Smooth muscle cell (in vitro differentiated cells): ENCODE data around the gene TRAPPC12. TPM values are rescaled to one million over a fixed set of nuclear protein-coding genes. Genes with fewer than 3 reads are reported as not detected.
A peak's percentile ranks its signal among the peaks of the same experiment; 100 is the strongest.

Experiments
- DNase-seq: peaks from one replicate; lab custom pipeline; 2025; ENCODE audit not compliant: unreplicated experiment; lab: John Stamatoyannopoulos, UW
- H2AFZ ChIP-seq: fragments of 200-600 bp; sonication (generic); 2 replicates; pipeline ENCODE4 v1.6.0; 2016; ENCODE audit warnings: antibody characterized with exemption, low read depth, mild to moderate bottlenecking
- H3F3A ChIP-seq: fragments of 200-600 bp; sonication (generic); 2 replicates; pipeline ENCODE4 v1.6.0; 2017; ENCODE audit warnings: antibody characterized with exemption, low read depth
- H3K27ac ChIP-seq: fragments of 200-600 bp; sonication (generic); 2 replicates; pipeline ENCODE4 v1.5.1; 2016; ENCODE audit warnings: low read depth, mild to moderate bottlenecking
- H3K27me3 ChIP-seq: fragments of 200-600 bp; sonication (generic); 2 replicates; pipeline ENCODE4 v1.6.1; 2016; ENCODE audit warnings: low read depth, mild to moderate bottlenecking
- H3K36me3 ChIP-seq: fragments of 200-600 bp; sonication (generic); 2 replicates; pipeline ENCODE4 v1.5.1; 2016; ENCODE audit warnings: low read depth
- H3K4me1 ChIP-seq: fragments of 200-600 bp; sonication (generic); 2 replicates; pipeline ENCODE4 v1.5.1; 2016; ENCODE audit warnings: low read depth
- H3K4me2 ChIP-seq: fragments of 200-600 bp; sonication (generic); 2 replicates; pipeline ENCODE4 v1.6.0; 2016; ENCODE audit warnings: mild to moderate bottlenecking
- H3K4me3 ChIP-seq: fragments of 200-600 bp; sonication (generic); 2 replicates; pipeline ENCODE4 v1.5.1; 2016; ENCODE audit warnings: mild to moderate bottlenecking
- H3K79me2 ChIP-seq: fragments of 200-600 bp; sonication (generic); 2 replicates; pipeline ENCODE4 v1.6.0; 2016; ENCODE audit warnings: low read depth, mild to moderate bottlenecking
- H3K9ac ChIP-seq: fragments of 200-600 bp; sonication (generic); 2 replicates; pipeline ENCODE4 v1.6.0; 2016; ENCODE audit warnings: low read depth
- H3K9me3 ChIP-seq: fragments of 200-600 bp; sonication (generic); replicated peaks from 2 replicates; pipeline ENCODE4 v1.5.1; 2016; ENCODE audit warnings: low read depth
- H4K20me1 ChIP-seq: fragments of 200-600 bp; sonication (generic); 2 replicates; pipeline ENCODE4 v1.6.0; 2016; ENCODE audit warnings: low read depth
- CTCF ChIP-seq: fragments of 200-600 bp; sonication (generic); IDR thresholded peaks from 2 replicates; pipeline ENCODE4 v1.5.1; 2017; ENCODE audit warnings: borderline replicate concordance, mild to moderate bottlenecking, antibody characterized with exemption; ENCODE audit not compliant: insufficient read depth, poor library complexity, severe bottlenecking
- WGBS: methylation state at CpG from one replicate; pipeline ENCODE4 v1.1.7; 2016; ENCODE audit warnings: low lambda C conversion rate; 5-methylcytosine and 5-hydroxymethylcytosine counted together
- polyA plus RNA-seq: library from polyadenylated mRNA; unstranded; fragments of >200 nt; fragmentation: Nextera tagmentation; extraction: Ambion mirVana; gene quantifications from 2 replicates; pipeline ENCODE4 v1.2.1, GENCODE V29; 2016
- total RNA-seq: library from RNA; depleted of rRNA; stranded (reverse); fragments of >200 nt; gene quantifications from 2 replicates; pipeline ENCODE4 v1.2.3, GENCODE V29; 2014

Gene TRAPPC12
- 26.0 and 60.5 TPM in 2 replicates for total RNA-seq
- 49.0 and 55.4 TPM in 2 replicates for polyA plus RNA-seq

- H2AFZ ChIP-seq, result peak within 1 kb of the TSS; percentile 57
- H3K36me3 ChIP-seq, result no peaks in the 10 kb centered on the region
- no peaks in the 10 kb centered on the region for H3K9me3 ChIP-seq
- no peaks in the 10 kb centered on the region for H3K27me3 ChIP-seq
- no peaks in the 10 kb centered on the region for H3F3A ChIP-seq
- peak; percentile 38 for TF ChIP-seq CTCF
- H3K4me2 ChIP-seq, result peak within 1 kb of the TSS; percentile 93
- H3K4me3 ChIP-seq, result peak within 1 kb of the TSS; percentile 85
- H4K20me1 ChIP-seq, result no peaks in the 10 kb centered on the region
- H3K27ac ChIP-seq, result peak within 1 kb of the TSS; percentile 68
- DNase-seq, result peak; percentile 73
- H3K4me1 ChIP-seq, result peaks cover 14% of the 10 kb centered on the region
- H3K9ac ChIP-seq, result peak within 1 kb of the TSS; percentile 82
- 3% methylated on average over 58 of the region's 61 CpGs for WGBS
- peaks cover 64% of the 10 kb centered on the region for H3K79me2 ChIP-seq
These were observed at the start of gene TRAPPC12 for GRCh38 chr2:3379647-3380534. TSS of gene TRAPPC12 (plus strand) at chr2:3379694. CDS start at chr2:3387624, 7,930 bp downstream.

- WGBS, result 95% methylated on average over 8 of the region's 8 CpGs
- Histone ChIP-seq H3K9ac (no peak overlapping the region), H3F3A (no peaks in the 10 kb centered on the region), H3K9me3 (no peaks in the 10 kb centered on the region), H3K4me2 (no peak overlapping the region), H3K27ac (no peak overlapping the region), H3K27me3 (no peaks in the 10 kb centered on the region), H3K4me1 (no peaks in the 10 kb centered on the region), H3K79me2 (no peaks in the 10 kb centered on the region), H4K20me1 (peaks cover 11% of the 10 kb centered on the region), H3K36me3 (no peaks in the 10 kb centered on the region), H3K4me3 (no peak overlapping the region), H2AFZ (no peak overlapping the region)
- no peak for TF ChIP-seq CTCF
- no peak for DNase-seq
These were observed 47.4 kb upstream of the TRAPPC12 start for GRCh38 chr2:3332133-3332532.

GRCh38 chr2:3334392-3335345, 44.8 kb upstream of the TRAPPC12 start:
- H3K4me1 ChIP-seq, result no peaks in the 10 kb centered on the region
- no peak overlapping the region for H3K27ac ChIP-seq
- no peak overlapping the region for H3K4me3 ChIP-seq
- no peaks in the 10 kb centered on the region for H3K27me3 ChIP-seq
- H3K79me2 ChIP-seq, result no peaks in the 10 kb centered on the region
- H2AFZ ChIP-seq, result no peak overlapping the region
- H3K9me3 ChIP-seq, result no peaks in the 10 kb centered on the region
- 95% methylated on average over 24 of the region's 24 CpGs for WGBS
- no peaks in the 10 kb centered on the region for H4K20me1 ChIP-seq
- TF ChIP-seq CTCF, result no peak
- H3K36me3 ChIP-seq, result no peaks in the 10 kb centered on the region
- DNase-seq, result no peak
- H3K4me2 ChIP-seq, result no peak overlapping the region
- no peaks in the 10 kb centered on the region for H3F3A ChIP-seq
- H3K9ac ChIP-seq, result no peak overlapping the region
